ENCODE measurements around the gene SMYD4. TPM values are rescaled to one million over a fixed set of nuclear protein-coding genes. Genes with fewer than 3 reads are reported as not detected.
A peak's percentile ranks its signal among the peaks of the same experiment; 100 is the strongest.

Gene SMYD4
- total and polyA plus RNA-seq, 4 experiments from 2014 or later: 3.1 to 31.5 (median 25.7) TPM

DNA sequence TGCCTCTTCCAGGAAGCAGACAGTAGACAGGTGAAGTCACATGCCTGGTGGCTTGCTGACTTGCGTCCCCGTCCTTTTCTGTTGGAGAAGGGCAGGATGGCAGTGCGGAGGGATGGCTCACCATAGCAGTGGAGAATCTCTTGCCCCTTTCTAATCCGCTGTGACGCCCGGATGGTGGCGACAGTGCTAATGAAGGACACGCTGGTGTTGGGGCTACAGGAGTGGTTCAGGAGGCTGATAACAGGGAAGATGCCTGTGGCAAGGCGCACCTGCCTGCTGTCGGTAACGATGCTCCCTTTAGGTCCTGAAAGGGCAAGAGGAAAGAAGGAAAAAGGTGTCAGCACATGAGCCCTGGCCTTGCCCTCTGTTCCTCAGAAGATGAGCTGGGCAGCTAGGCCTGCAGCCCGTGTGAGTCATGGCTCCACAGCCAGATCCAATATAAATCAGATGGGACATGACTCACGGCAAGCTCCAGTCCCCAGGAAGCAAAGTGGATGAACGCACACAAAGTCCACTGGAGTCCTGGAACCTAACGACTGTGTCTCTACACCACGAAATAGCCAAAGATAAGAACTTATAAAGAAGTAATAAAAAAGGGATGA, 42.3 kb downstream of the SMYD4 start:
- peaks cover 0 to 10% (median 2%) of the 10 kb centered on the region in 4 donors for H3K4me1 Mint-ChIP-seq
- Histone ChIP-seq H3K27ac (ENCODE audit: low read depth, low read length) (no peak overlapping the region), H3K36me3 (ENCODE audit: insufficient read depth, low read length) (peaks cover 25% of the 10 kb centered on the region), H3K27me3 (ENCODE audit: insufficient read depth, low read length) (no peaks in the 10 kb centered on the region), H3K9me3 (ENCODE audit: control insufficient read depth in 1 of 2, low read length in 2 of 2) (no peaks in the 10 kb centered on the region), H3K4me3 (ENCODE audit: low read length in 2 of 2) (no peak overlapping the region), H3K4me1 (ENCODE audit: insufficient read depth, low read length) (no peaks in the 10 kb centered on the region)
- peaks cover 42 to 45% of the 10 kb centered on the region in 2 donors for H3K36me3 Mint-ChIP-seq
- H3K9me3 Mint-ChIP-seq: no peaks in the 10 kb centered on the region
- CTCF ChIA-PET (ENCODE audit: partially characterized antibody): interaction anchor here (1.1 to 7.5 kb wide), 4 partner anchors 9 to 118 kb away, joined by 3 to 161 read pairs (median 4); no protein-coding TSS in a partner anchor
- intact Hi-C loops (cut with micrococcal nuclease): no loop called here
- POLR2A ChIA-PET (ENCODE audit: partially characterized antibody): no interaction called here
- H3K27ac Mint-ChIP-seq: peak overlapping the region in 2 of 7 donors; percentile 42 to 83
- H3K27me3 Mint-ChIP-seq: no peaks in the 10 kb centered on the region
- no peak overlapping the region for H3K4me3 Mint-ChIP-seq
- DNase-seq: no peak

DNA sequence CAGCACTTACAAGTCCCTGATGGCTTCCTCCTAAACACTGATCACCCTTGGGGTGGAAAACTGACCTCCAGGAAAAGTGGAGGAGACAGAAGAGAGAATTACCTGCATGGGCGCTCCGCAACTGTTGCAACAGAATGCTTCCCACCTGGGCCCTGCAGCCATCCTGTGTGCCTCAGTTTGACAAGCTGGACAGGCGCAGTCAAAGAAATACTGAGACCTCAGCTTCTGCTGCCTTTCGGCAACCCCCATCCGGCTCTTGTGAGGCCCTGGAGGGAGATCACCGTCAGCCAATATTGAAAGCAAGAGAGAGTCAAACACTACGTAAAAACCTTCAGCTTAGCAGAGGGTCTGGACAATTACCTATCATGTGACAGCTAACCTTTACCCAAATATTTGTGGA, 43.0 kb downstream of the SMYD4 start:
- H3K9me3 Mint-ChIP-seq: no peaks in the 10 kb centered on the region
- Histone ChIP-seq H3K4me3 (ENCODE audit: low read length in 2 of 2) (no peak overlapping the region), H3K27ac (ENCODE audit: low read depth, low read length) (no peak overlapping the region), H3K4me1 (ENCODE audit: insufficient read depth, low read length) (no peaks in the 10 kb centered on the region), H3K9me3 (ENCODE audit: control insufficient read depth in 1 of 2, low read length in 2 of 2) (no peaks in the 10 kb centered on the region), H3K27me3 (ENCODE audit: insufficient read depth, low read length) (no peaks in the 10 kb centered on the region), H3K36me3 (ENCODE audit: insufficient read depth, low read length) (peaks cover 26% of the 10 kb centered on the region)
- no peak overlapping the region for H3K4me3 Mint-ChIP-seq
- ChIA-PET POLR2A (ENCODE audit: partially characterized antibody) (no interaction called here), CTCF (ENCODE audit: partially characterized antibody) (interaction anchor here (1.2 to 7.5 kb wide), 2 partner anchors 10 to 68 kb away, joined by 5 to 161 read pairs; no protein-coding TSS in a partner anchor)
- H3K4me1 Mint-ChIP-seq: peaks cover 0 to 10% (median 2%) of the 10 kb centered on the region in 4 donors
- no peaks in the 10 kb centered on the region for H3K27me3 Mint-ChIP-seq
- intact Hi-C loops (cut with micrococcal nuclease): no loop called here
- no peak for DNase-seq
- H3K36me3 Mint-ChIP-seq: peaks cover 49% of the 10 kb centered on the region in 2 donors
- H3K27ac Mint-ChIP-seq: peak overlapping the region in 1 of 7 donors; percentile 57

DNA sequence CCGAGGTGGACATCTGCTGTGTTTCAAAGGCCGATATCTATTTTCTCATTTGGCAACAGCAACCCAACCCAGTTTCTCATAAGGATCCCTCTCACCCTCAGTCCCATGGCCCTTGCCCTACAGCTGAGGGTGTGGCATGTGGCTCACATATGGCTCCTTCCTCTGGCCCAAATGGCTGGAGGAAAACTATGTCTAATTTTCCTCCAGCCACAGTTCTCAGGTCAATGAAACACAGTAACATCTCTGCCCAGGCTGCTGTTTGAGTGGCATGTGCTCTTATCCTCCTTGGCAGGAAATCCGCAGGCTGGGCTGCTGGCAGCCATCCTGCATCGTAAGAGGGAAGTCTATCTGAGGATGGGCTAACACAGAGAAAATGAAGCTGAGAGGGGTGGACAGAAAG, 43.8 kb downstream of the SMYD4 start:
- no peak overlapping the region for H3K27ac ChIP-seq (ENCODE audit: low read depth, low read length)
- intact Hi-C loops (cut with micrococcal nuclease): no loop called here
- H3K27ac Mint-ChIP-seq: peak overlapping the region in 3 of 7 donors; percentile 23 to 78 (median 50)
- no peaks in the 10 kb centered on the region for H3K9me3 Mint-ChIP-seq
- H3K9me3 ChIP-seq (ENCODE audit: control insufficient read depth in 1 of 2, low read length in 2 of 2): no peaks in the 10 kb centered on the region
- POLR2A ChIA-PET (ENCODE audit: partially characterized antibody): no interaction called here
- no peak overlapping the region for H3K4me3 Mint-ChIP-seq
- H3K4me3 ChIP-seq (ENCODE audit: low read length in 2 of 2): no peak overlapping the region
- DNase-seq: no peak
- H3K36me3 ChIP-seq (ENCODE audit: insufficient read depth, low read length): peaks cover 30% of the 10 kb centered on the region
- CTCF ChIA-PET (ENCODE audit: partially characterized antibody): interaction anchor here (7.5 kb wide), 1 partner anchor 67 kb away, joined by 161 read pairs; no protein-coding TSS in a partner anchor
- H3K36me3 Mint-ChIP-seq: peaks cover 45 to 51% of the 10 kb centered on the region in 2 donors
- peaks cover 0 to 10% (median 1%) of the 10 kb centered on the region in 4 donors for H3K4me1 Mint-ChIP-seq
- no peaks in the 10 kb centered on the region for H3K27me3 ChIP-seq (ENCODE audit: insufficient read depth, low read length)
- no peaks in the 10 kb centered on the region for H3K4me1 ChIP-seq (ENCODE audit: insufficient read depth, low read length)
- H3K27me3 Mint-ChIP-seq: no peaks in the 10 kb centered on the region

DNA sequence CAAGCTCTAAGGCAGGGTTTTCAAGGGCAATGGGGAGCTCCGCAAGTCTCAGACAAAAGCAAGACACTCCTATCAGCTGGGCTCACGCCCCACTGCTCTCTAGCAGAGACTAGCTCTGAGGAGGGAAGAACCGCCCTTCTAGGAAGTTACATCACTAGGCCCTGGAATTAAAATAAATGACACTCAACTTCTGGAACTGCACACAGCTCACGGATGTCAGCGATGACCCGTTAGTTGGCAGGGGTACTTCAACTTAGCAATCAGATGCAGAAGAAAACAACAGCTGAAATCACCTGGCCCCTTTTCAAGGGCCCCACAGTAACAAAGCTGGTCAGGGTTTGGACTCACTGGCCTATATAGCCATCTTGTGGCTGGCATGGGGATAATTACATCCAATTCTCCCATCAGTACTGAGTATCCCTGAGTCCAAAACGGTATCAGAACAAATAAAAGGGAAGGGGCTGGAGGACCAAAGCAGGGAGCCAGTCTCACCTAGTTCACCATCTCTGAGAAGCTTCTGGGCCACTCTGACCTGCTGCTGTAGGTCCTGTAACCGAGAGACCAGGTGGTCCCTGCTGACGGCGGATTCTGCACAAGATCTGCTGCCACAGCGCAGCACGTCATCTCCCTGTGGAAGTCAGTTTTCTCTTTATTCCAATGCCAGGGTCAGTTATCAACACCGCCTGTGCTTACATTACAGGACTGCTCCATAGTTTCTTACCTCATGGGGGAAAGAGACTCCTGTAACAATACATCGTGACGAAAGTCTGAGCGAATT, 45.7 kb downstream of the SMYD4 start:
- H3K36me3 ChIP-seq (ENCODE audit: insufficient read depth, low read length): peaks cover 35% of the 10 kb centered on the region
- Mint-ChIP-seq H3K27ac (peak overlapping the region in 4 of 7 donors; percentile 10 to 74 (median 48)), H3K27me3 (no peaks in the 10 kb centered on the region), H3K9me3 (no peaks in the 10 kb centered on the region), H3K4me3 (no peak overlapping the region), H3K36me3 (peaks cover 49 to 53% of the 10 kb centered on the region in 2 donors), H3K4me1 (peaks cover 0 to 10% (median 1%) of the 10 kb centered on the region in 4 donors)
- no peaks in the 10 kb centered on the region for H3K4me1 ChIP-seq (ENCODE audit: insufficient read depth, low read length)
- POLR2A ChIA-PET (ENCODE audit: partially characterized antibody): interaction anchor here (1.3 to 3.1 kb wide), 4 partner anchors 12 to 67 kb away, joined by 3 to 19 read pairs (median 10); no protein-coding TSS in a partner anchor
- no peak overlapping the region for H3K27ac ChIP-seq (ENCODE audit: low read depth, low read length)
- intact Hi-C loops (cut with micrococcal nuclease): loop anchor here (1.0 kb wide), 1 partner anchor 64 kb away; no protein-coding TSS in a partner anchor
- H3K4me3 ChIP-seq (ENCODE audit: low read length in 2 of 2): no peak overlapping the region
- CTCF ChIA-PET (ENCODE audit: partially characterized antibody): interaction anchor here (0.8 to 7.5 kb wide), 23 partner anchors 9 to 210 kb away, joined by 3 to 161 read pairs (median 5); partner anchors contain the start of genes RILP, SERPINF1 and WDR81
- H3K27me3 ChIP-seq (ENCODE audit: insufficient read depth, low read length): no peaks in the 10 kb centered on the region
- H3K9me3 ChIP-seq (ENCODE audit: control insufficient read depth in 1 of 2, low read length in 2 of 2): no peaks in the 10 kb centered on the region
- peak in 4 of 5 donors; percentile 18 to 37 (median 31) for DNase-seq

DNA sequence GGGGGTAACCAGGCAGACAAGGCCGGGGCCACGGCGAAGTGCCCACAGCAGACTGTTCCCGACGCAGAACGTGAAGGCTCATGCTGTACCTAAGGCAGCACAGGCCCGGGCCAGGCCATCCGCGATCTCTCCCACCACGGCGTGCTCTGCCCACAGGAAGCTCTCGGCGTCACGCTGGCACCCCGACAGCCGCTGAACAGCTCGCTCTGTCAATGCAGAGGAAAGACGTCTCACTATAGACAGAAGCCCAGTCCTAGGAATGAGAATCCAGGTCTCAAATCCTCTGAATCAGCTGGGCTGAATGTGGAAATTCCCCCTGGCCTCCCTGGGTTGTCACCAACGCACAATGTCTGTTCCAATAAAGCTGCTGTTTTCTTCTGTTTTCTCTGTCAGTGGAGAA, 46.4 kb downstream of the SMYD4 start:
- Histone ChIP-seq H3K9me3 (ENCODE audit: control insufficient read depth in 1 of 2, low read length in 2 of 2) (no peaks in the 10 kb centered on the region), H3K4me1 (ENCODE audit: insufficient read depth, low read length) (no peaks in the 10 kb centered on the region), H3K36me3 (ENCODE audit: insufficient read depth, low read length) (peaks cover 39% of the 10 kb centered on the region), H3K27me3 (ENCODE audit: insufficient read depth, low read length) (no peaks in the 10 kb centered on the region), H3K4me3 (ENCODE audit: low read length in 2 of 2) (no peak overlapping the region), H3K27ac (ENCODE audit: low read depth, low read length) (no peak overlapping the region)
- POLR2A ChIA-PET (ENCODE audit: partially characterized antibody): interaction anchor here (1.3 to 3.1 kb wide), 4 partner anchors 11 to 66 kb away, joined by 3 to 19 read pairs (median 10); no protein-coding TSS in a partner anchor
- no peaks in the 10 kb centered on the region for H3K27me3 Mint-ChIP-seq
- intact Hi-C loops (cut with micrococcal nuclease): no loop called here
- peak overlapping the region in 4 of 7 donors; percentile 29 to 75 (median 70) for H3K27ac Mint-ChIP-seq
- H3K36me3 Mint-ChIP-seq: peaks cover 49 to 56% of the 10 kb centered on the region in 2 donors
- H3K4me1 Mint-ChIP-seq: peaks cover 0 to 10% (median 1%) of the 10 kb centered on the region in 4 donors
- no peak for DNase-seq
- H3K4me3 Mint-ChIP-seq: no peak overlapping the region
- no peaks in the 10 kb centered on the region for H3K9me3 Mint-ChIP-seq
- CTCF ChIA-PET (ENCODE audit: partially characterized antibody): interaction anchor here (0.8 to 7.5 kb wide), 22 partner anchors 8 to 209 kb away, joined by 3 to 161 read pairs (median 6); partner anchors contain the start of genes RILP, SERPINF1 and WDR81

DNA sequence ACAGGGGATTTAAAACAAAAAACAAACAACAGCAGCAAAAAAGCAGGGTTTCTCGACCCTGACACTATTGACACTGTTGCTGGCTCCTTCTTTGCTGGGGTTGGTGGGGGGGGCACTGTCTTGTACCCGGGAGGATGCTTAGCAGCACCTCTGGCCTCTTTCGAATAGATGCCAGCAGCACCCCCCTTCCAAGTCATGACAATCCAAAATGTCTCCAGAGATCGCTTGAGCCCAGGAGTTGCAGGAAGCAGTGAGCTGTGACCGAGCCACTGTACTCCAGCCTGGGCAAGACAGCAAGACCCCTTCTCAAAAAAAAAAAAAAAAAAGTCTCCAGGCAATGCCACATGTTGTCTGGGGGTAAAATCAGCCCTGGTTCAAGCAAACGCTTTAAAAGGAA, 47.5 kb downstream of the SMYD4 start:
- H3K36me3 ChIP-seq (ENCODE audit: insufficient read depth, low read length): peaks cover 34% of the 10 kb centered on the region
- Mint-ChIP-seq H3K36me3 (peaks cover 50 to 58% of the 10 kb centered on the region in 2 donors), H3K27ac (peak overlapping the region in 1 of 7 donors; percentile 12), H3K27me3 (no peaks in the 10 kb centered on the region), H3K4me1 (peaks cover 0 to 10% (median 1%) of the 10 kb centered on the region in 4 donors), H3K9me3 (no peaks in the 10 kb centered on the region), H3K4me3 (no peak overlapping the region)
- no peak overlapping the region for H3K4me3 ChIP-seq (ENCODE audit: low read length in 2 of 2)
- no peaks in the 10 kb centered on the region for H3K9me3 ChIP-seq (ENCODE audit: control insufficient read depth in 1 of 2, low read length in 2 of 2)
- H3K27ac ChIP-seq (ENCODE audit: low read depth, low read length): no peak overlapping the region
- CTCF ChIA-PET (ENCODE audit: partially characterized antibody): interaction anchor here (2.0 to 7.5 kb wide), 5 partner anchors 18 to 113 kb away, joined by 7 to 161 read pairs (median 13); partner anchors contain the start of genes SERPINF1 and WDR81
- no peaks in the 10 kb centered on the region for H3K4me1 ChIP-seq (ENCODE audit: insufficient read depth, low read length)
- no peak for DNase-seq
- POLR2A ChIA-PET (ENCODE audit: partially characterized antibody): interaction anchor here (0.8 to 3.1 kb wide), 4 partner anchors 10 to 65 kb away, joined by 3 to 19 read pairs (median 4); no protein-coding TSS in a partner anchor
- intact Hi-C loops (cut with micrococcal nuclease): no loop called here
- H3K27me3 ChIP-seq (ENCODE audit: insufficient read depth, low read length): no peaks in the 10 kb centered on the region

Measured in CD4-positive, alpha-beta memory T cell (primary cell).